ENCODE results near the gene PDCD11. TPM values are rescaled to one million over a fixed set of nuclear protein-coding genes. Genes with fewer than 3 reads are reported as not detected.

The PDCD11 gene
- total RNA-seq, 1 experiment from 2014 or later: 33.0 TPM

DNA sequence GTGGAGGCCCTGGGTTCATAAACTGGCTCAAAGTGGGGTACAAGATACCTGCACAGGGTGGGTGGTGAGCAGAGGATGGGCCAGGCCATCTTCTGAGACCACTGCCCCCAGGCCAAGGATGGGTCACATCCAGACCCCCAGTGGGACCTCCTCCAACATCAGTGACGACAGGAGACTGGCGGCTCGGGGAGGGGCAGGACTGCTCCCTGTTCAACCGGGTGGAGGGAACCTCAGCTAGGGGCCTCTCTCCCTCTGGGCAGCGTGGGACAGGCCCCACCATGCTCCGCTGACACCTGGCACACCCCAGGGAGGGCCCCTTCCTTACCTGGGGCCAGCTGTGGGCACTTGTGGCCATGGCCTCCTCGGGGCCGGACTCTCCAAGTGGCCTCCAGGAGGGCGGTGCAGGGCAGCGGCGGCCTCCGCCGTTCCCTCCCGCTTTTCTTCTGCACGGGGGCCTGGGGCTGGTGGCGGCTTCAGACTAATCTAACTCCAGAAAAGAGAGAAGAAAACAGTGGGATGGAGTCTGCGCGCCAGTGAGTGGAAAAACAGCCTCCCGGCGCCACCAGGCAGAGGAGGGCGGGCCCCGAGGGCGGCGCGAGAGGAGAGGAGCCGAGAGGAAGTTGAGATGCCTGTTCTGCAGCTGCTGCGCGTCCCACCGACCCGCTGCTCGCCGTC lies 55.5 kb downstream of the PDCD11 start, which contains the start of gene CALHM2:
Gene CALHM2, minus strand, starts transcription at position 540 of the 675 bp plus-strand sequence. CDS start 2,429 bp downstream, outside the sequence.
- peak; percentile 47 for DNase-seq
- peaks cover 15% of the 10 kb centered on the region for H3K36me3 Mint-ChIP-seq (ENCODE audit: insufficient read depth, unreplicated experiment)
- no TSS peak for BruUV-seq (replicated peaks)
- intact Hi-C loops (cut with micrococcal nuclease; ENCODE audit: unreplicated experiment): no loop called here
- H3K4me3 Mint-ChIP-seq (ENCODE audit: low read depth, unreplicated experiment): peak within 1 kb of the TSS; percentile 77
- H3K27me3 Mint-ChIP-seq (ENCODE audit: unreplicated experiment): no peaks in the 10 kb centered on the region
- TF ChIP-seq, protein P1, sequence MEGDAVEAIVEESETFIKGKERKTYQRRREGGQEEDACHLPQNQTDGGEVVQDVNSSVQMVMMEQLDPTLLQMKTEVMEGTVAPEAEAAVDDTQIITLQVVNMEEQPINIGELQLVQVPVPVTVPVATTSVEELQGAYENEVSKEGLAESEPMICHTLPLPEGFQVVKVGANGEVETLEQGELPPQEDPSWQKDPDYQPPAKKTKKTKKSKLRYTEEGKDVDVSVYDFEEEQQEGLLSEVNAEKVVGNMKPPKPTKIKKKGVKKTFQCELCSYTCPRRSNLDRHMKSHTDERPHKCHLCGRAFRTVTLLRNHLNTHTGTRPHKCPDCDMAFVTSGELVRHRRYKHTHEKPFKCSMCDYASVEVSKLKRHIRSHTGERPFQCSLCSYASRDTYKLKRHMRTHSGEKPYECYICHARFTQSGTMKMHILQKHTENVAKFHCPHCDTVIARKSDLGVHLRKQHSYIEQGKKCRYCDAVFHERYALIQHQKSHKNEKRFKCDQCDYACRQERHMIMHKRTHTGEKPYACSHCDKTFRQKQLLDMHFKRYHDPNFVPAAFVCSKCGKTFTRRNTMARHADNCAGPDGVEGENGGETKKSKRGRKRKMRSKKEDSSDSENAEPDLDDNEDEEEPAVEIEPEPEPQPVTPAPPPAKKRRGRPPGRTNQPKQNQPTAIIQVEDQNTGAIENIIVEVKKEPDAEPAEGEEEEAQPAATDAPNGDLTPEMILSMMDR (IDR thresholded peaks at IDR 0.05; ENCODE audit: unreplicated experiment): no peak
- peaks cover 18% of the 10 kb centered on the region for H3K4me1 Mint-ChIP-seq (ENCODE audit: low read depth, unreplicated experiment)
- CTCF ChIA-PET: no interaction called here
- no peaks in the 10 kb centered on the region for H3K9me3 Mint-ChIP-seq (ENCODE audit: low read depth, unreplicated experiment)
- H3K27ac Mint-ChIP-seq (ENCODE audit: unreplicated experiment): no peak within 1 kb of the TSS

DNA sequence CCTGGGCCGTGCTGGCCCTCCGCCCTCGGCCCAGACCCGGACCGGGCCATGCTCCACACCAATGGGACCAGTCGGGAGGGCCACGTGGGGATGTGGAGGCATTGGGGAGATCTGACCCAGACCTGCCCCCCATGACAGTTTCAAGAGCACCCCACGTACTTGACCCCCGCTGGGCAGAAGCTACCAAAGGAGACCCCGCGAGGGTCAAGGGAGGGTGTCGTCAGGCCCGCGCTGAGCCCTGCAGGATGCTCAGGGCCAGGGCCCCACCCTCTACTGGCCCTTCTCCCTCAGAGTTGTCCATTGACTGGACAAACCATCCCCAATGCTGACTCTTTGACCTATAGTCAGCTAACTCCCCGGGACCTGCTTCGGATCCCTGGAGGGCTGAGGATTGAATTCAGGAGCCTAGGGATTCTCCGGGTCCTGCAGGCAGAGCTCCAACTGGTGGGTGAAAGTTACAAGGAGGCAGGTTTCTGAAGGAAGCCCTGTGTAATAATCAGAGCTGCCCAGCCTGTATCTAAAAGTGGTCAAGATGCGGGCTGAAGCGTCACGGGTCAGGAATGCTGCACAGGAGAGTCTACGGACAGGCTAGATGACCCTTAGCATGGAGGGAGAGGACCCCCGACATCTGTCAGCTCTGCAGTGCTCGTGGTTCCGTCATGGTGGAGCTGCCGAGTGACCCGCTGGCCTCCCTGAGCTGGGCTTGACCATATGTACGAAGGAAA lies 56.2 kb downstream of the PDCD11 start:
- H3K36me3 Mint-ChIP-seq (ENCODE audit: insufficient read depth, unreplicated experiment): peaks cover 15% of the 10 kb centered on the region
- CTCF ChIA-PET: no interaction called here
- peaks cover 18% of the 10 kb centered on the region for H3K4me1 Mint-ChIP-seq (ENCODE audit: low read depth, unreplicated experiment)
- no peak overlapping the region for H3K27ac Mint-ChIP-seq (ENCODE audit: unreplicated experiment)
- peak overlapping the region; percentile 77 for H3K4me3 Mint-ChIP-seq (ENCODE audit: low read depth, unreplicated experiment)
- TF ChIP-seq, protein P1 (IDR thresholded peaks at IDR 0.05; ENCODE audit: unreplicated experiment): no peak
- H3K27me3 Mint-ChIP-seq (ENCODE audit: unreplicated experiment): no peaks in the 10 kb centered on the region
- no peaks in the 10 kb centered on the region for H3K9me3 Mint-ChIP-seq (ENCODE audit: low read depth, unreplicated experiment)
- DNase-seq: no peak
- intact Hi-C loops (cut with micrococcal nuclease; ENCODE audit: unreplicated experiment): no loop called here
- BruUV-seq (replicated peaks): no TSS peak

DNA sequence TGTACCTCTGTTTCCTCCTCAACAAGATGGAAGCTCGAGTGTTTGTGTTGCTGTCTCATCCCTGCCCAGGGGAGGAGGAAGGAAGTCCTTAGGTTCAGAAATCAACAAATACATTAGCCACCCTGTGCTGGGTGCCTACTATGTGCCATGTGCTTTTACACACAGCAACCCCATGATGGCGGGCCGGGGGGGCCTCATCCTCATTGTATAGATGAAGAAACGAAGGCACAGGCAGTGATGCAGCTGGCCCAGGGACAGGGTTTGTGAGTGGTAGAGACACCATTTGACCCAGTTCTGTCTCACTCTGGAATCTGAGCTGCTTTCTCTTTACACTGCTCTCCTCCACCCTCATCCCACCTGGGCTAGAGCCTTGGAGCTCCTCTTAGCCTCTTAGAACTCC lies 57.6 kb downstream of the PDCD11 start:
- CTCF ChIA-PET: no interaction called here
- Mint-ChIP-seq H3K27me3 (ENCODE audit: unreplicated experiment) (no peaks in the 10 kb centered on the region), H3K4me1 (ENCODE audit: low read depth, unreplicated experiment) (peaks cover 18% of the 10 kb centered on the region), H3K9me3 (ENCODE audit: low read depth, unreplicated experiment) (no peaks in the 10 kb centered on the region), H3K4me3 (ENCODE audit: low read depth, unreplicated experiment) (no peak overlapping the region), H3K36me3 (ENCODE audit: insufficient read depth, unreplicated experiment) (peaks cover 11% of the 10 kb centered on the region), H3K27ac (ENCODE audit: unreplicated experiment) (no peak overlapping the region)
- no TSS peak for BruUV-seq (replicated peaks)
- DNase-seq: no peak
- intact Hi-C loops (cut with micrococcal nuclease; ENCODE audit: unreplicated experiment): no loop called here
- TF ChIP-seq, protein P1 (IDR thresholded peaks at IDR 0.05; ENCODE audit: unreplicated experiment): no peak

DNA sequence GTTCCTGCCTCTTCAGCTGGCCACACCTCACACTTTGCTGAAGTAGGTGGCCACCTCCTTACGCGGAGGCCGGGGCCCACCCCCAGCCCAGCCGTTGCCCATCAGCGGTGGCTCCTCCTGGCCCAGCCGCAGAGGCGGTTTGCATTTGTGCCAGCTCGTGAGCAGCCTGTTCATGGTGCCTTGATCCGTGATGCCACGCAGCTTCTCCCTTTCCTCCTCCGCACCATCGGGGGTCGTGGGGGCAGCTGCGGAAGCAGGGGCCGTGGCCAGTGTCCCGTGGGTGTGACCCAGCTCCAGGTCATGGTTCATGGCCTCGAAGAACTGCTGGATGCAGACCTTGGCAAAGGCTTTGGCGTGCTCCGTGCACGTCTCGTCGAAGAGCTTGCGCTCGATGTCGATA lies 58.8 kb downstream of the PDCD11 start:
- intact Hi-C loops (cut with micrococcal nuclease; ENCODE audit: unreplicated experiment): no loop called here
- no peaks in the 10 kb centered on the region for H3K9me3 Mint-ChIP-seq (ENCODE audit: low read depth, unreplicated experiment)
- no TSS peak for BruUV-seq (replicated peaks)
- no peaks in the 10 kb centered on the region for H3K27me3 Mint-ChIP-seq (ENCODE audit: unreplicated experiment)
- peaks cover 9% of the 10 kb centered on the region for H3K4me1 Mint-ChIP-seq (ENCODE audit: low read depth, unreplicated experiment)
- H3K36me3 Mint-ChIP-seq (ENCODE audit: insufficient read depth, unreplicated experiment): peaks cover 5% of the 10 kb centered on the region
- TF ChIP-seq, protein P1 (IDR thresholded peaks at IDR 0.05; ENCODE audit: unreplicated experiment): no peak
- no peak for DNase-seq
- H3K4me3 Mint-ChIP-seq (ENCODE audit: low read depth, unreplicated experiment): no peak overlapping the region
- H3K27ac Mint-ChIP-seq (ENCODE audit: unreplicated experiment): no peak overlapping the region
- CTCF ChIA-PET: no interaction called here
